ENCODE results near the gene LRRC43.
"Not testable (repeated sequence)": the region's sequence is repeated elsewhere in the genome, so short reads cannot be mapped to it uniquely, and the experiment has no call there.

Gene LRRC43

DNA sequence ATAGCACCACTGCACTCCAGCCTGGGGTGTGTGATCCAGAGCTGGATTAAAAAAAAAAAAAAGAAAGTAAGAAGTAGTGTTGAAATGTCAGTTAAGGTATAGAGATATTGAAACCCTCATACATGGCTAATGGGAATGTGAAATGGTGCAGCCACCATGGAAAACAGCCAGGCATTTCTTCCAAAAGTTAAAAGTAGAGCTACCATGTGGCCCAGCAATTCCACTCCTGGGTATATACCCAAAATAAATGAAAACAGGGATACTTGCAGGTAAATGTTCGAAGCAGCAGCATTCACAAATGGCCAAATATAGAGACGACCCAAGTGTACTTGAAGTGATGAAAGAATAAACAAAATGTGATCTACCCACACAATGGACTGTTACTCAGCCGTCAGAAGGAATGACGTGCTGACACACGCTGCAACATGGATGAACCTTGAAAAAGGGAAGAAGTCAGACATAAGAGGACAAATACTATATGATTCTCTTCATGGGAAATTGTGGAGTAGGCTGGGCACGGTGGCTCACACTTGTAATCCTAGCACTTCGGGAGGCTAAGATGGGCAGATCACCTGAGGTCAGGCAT is 24.1 kb upstream of the LRRC43 start:
- DNase-seq: no peak

- DNase-seq: no peak
Observed at GRCh38 chr12:122159882-122160281, 23.0 kb upstream of the LRRC43 start.

GRCh38 chr12:122160761-122161160 is 22.2 kb upstream of the LRRC43 start:
- no peak for DNase-seq

GRCh38 chr12:122161682-122162081 is 21.2 kb upstream of the LRRC43 start:
- DNase-seq: no peak

GRCh38 chr12:122162976-122163375 is 19.9 kb upstream of the LRRC43 start:
- no peak for DNase-seq

- no peak for DNase-seq
Observed at GRCh38 chr12:122166422-122167349, 16.2 kb upstream of the LRRC43 start.

GRCh38 chr12:122167356-122167925 is 15.5 kb upstream of the LRRC43 start:
- no peak for DNase-seq

DNA sequence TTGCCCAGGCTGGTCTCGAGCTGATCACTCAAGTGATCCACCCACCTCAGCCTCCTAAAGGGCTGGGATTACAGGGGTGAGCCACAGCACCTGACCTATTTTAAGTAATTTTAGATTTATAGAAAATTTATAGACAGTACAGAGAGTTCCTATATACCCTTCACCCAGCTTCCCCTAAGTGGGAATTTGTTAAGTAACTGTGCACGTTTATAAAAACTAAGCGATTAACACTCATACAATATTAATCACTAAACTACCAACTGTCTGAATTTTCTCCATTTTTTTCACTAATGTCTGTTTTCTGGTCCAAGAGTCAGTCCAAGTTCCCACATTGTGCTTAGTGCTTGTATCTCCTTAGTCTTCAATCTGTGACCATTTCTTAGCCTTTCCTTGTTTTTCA is 14.4 kb upstream of the LRRC43 start:
- no peak for DNase-seq

GRCh38 chr12:122171399-122171798 is 11.5 kb upstream of the LRRC43 start:
- no peak for DNase-seq

DNA sequence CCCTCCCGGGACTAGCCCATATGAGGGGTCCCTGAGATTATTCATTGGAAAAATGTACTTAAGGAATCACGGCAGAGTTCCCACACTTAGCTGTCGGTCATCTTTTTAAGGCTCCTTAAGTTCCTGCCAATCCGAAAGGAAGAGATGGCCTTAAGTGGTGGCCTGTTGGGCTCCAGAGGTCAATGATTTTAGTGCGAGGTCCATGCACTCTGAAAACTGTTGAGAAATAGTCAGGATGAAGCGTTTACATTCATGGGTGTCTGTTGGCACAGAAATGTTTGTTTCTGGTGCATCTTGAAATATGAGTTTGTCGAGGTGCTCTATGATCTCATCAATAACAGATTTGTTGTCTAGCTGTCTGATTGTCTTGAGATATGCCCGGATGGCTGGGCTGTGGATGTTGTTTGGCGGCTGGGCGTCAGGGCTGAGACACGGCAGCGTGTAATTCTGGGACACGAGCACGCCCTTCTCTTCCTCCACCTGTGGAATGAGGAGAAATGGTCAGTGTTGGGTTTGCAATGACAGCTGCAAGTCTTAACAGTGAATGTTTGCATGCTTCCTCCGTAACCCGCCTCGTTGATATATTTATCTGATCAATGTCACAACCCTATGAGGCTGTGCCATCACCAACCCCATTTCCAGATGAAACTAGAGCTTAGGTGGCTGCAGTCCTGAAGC is 10.5 kb upstream of the LRRC43 start:
- DNase-seq: no peak

GRCh38 chr12:122174155-122174845 is 8.6 kb upstream of the LRRC43 start, which contains the start of gene IL31:
IL31 (minus strand) TSS chr12:122174221; CDS start chr12:122174172, 49 bp downstream.
- no peak for DNase-seq

GRCh38 chr12:122176473-122176872 is 6.5 kb upstream of the LRRC43 start:
- not testable (repeated sequence) for DNase-seq

DNA sequence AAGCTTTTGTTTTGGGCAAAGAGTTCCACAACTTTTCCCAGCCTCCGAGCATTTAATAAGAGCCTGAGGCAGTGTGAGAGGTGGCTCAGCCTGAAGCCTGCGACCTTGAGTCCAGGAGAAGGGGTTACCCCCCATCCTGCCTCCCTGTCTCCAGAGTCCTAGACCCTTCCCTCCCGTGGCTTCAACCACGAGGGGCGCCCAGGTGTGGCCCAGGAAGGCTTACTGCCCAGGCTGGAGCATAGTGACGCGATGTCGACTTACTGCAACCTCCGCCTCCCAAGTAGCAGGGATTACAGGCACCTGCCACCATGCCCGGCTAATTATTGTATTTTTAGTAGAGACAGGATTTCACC is 641 bp downstream of the LRRC43 start:
- DNase-seq: no peak

GRCh38 chr12:122184517-122184916 is 1.6 kb downstream of the LRRC43 start:
- DNase-seq: no peak

DNA sequence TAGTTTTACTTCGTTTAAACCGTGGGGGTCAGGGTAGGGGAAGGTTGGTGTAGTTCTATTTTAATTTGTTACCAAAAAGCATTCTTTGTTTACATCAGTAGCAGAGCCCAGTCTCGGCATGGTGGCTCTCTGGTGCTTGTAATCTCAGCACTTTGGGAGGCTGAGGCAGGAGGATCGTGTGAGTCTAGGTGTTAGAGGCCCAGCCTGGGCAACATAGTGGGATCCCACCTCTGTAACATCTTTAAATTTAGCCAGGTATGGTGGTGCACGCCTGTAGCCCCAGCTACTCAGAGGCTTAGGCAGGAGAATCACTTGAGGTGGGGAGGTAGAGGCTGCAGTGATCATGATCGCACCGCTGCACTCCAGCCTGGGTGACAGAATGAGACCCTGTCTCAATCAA is 2.2 kb downstream of the LRRC43 start:
- DNase-seq: no peak

- no peak for DNase-seq
Observed at GRCh38 chr12:122185494-122186082, 2.7 kb downstream of the LRRC43 start.

DNA sequence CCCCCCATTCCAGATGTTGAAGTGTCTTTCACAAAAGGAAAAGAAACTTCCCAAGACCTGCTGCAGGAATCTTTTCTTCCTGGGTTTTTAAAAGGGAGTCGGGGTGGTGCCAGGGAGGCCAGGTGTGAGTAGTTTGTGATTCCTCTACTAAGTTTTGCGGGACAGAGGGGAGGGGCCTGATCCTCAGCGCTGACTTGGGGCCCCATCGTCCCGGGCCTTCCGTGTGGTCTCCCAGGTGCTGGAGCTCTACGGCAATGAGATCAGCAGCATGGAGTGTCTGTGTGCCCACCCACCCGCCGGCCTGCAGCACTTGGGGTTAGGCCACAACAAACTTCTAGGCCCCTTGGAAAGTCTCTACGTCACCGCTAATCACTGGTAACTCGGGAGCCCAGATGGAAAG is 4.5 kb downstream of the LRRC43 start:
- no peak for DNase-seq

DNA sequence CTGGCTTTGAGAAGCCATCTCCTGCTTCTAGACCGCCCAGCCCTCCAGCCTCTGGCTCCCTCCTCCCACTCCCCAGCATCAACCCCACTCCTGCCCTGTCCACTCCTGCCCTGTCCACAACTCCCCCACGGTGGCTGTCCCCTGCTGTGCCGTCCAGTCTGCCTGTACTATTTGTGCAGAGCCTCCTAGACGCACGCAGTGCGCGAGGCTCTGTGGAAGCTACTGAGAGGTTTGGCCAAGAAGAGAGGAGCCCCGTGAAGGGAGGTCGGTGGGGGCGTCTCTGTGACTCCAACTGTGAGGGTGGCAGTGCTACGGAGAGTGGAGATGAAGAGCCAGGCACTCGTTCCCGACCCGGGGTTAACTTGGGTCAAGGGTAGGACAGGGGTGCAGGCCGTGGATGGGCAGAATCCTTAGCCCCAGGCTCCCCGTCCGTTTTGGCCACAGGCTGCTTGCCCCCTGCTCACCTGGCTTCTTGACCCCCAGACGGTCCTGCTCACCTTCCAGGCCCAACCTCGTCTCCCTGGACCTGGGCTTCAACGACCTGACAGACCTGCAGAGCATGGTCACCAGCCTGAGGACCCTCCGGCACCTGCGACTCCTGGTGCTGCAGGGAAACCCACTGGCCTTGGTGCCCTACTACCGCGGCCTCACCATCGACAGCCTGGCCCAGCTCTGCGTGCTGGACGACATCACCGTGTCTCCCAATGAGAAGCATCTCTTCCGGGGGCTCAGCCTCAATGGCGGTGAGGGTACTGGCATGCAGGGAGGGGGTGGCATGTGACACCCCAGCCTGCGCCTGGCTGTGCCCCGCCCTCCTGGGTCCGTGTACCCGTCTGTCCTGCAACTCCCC is 6.9 kb downstream of the LRRC43 start:
- no peak for DNase-seq

DNA sequence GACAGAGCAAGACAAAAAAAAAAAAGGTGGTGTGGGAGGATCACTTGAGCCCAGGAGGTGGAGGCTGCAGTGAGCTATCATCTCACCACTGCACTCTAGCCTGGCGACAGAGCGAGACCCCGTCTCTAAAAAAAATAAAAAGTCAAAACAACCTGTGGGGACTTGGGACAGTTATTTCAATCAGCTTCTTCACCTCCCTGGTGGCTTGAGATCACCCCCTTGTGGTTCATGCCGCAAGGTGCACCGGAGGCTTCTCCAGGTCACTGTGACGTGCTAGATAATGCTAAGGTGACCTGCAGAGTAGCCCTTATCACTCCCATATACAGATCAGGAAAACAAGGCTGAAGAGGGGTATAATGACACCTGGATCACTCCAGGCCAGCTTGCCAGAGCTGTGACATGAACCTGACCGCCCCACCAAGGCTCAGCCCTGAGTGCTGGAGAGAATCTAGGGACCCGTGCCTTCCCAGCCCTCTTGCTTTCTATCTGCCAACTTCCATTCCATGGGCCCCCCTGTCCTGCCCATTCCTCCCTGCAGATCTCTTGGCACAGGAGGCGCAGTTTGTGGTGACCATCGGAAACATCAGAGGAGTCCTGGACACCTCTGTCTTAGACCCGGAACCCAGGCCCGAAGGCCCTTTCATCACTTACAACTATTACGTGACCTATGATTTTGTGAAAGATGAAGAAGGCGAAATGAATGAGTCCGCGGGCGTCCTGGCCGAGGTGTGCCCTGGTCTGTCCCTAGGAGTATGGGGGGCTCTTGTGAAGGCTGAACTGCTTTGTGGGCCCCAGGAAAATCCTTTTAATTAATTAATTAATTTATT is 8.1 kb downstream of the LRRC43 start:
- no peak for DNase-seq

DNA sequence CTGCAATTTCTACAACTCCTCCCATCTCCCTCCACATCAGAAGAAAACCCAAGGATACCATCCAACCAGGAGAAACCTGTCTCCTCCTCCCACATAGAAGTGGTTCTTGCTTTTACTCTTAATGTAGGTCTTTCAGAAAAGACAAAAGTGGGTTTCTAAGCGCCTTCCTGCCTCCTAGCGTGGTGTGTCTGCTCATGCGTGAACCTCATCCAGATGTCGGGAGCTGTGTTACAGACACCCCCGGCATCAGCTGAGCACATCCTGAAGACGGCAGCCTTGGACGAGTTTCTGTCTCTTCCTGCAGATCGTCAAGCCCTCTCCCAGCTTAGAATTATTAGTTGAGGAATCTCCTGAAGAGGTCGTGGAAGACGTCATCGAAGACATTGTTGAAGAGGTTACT is 9.5 kb downstream of the LRRC43 start:
- no peak for DNase-seq

GRCh38 chr12:122194804-122195203 is 11.9 kb downstream of the LRRC43 start:
- DNase-seq: no peak
